Neural cell (in vitro differentiated cells): ENCODE data around the gene FNBP1L.

Experiments used
- CTCF ChIP-seq: fragments of 450-650 bp; IDR thresholded peaks from 2 replicates; pipeline ENCODE4 v1.5.1; 2014; ENCODE audit warnings: antibody characterized with exemption, mild to moderate bottlenecking, moderate library complexity; ENCODE audit not compliant: poor library complexity, severe bottlenecking
- EP300 ChIP-seq: fragments of 450-650 bp; conservative IDR thresholded peaks from 2 replicates; pipeline ENCODE4 v1.6.1; 2014; ENCODE audit warnings: antibody characterized with exemption, mild to moderate bottlenecking, moderate library complexity; ENCODE audit not compliant: poor library complexity, severe bottlenecking
- EZH2 ChIP-seq: fragments of 200-600, 300-800 bp; shearing (Covaris generic), sonication (generic); IDR thresholded peaks from 2 replicates; pipeline ENCODE4 v1.6.1; 2014; ENCODE audit warnings: antibody characterized with exemption, low read length, borderline replicate concordance, mild to moderate bottlenecking; ENCODE audit not compliant: insufficient read depth, poor library complexity, severe bottlenecking
- MXI1 ChIP-seq: fragments of 450-650 bp; conservative IDR thresholded peaks from 2 replicates; pipeline ENCODE4 v1.6.1; 2014; ENCODE audit warnings: antibody characterized with exemption, mild to moderate bottlenecking; ENCODE audit not compliant: poor library complexity, severe bottlenecking
- POLR2AphosphoS5 ChIP-seq: IDR thresholded peaks from 2 replicates; pipeline ENCODE4 v1.6.1; 2012
- RAD21 ChIP-seq: fragments of 450-650 bp; conservative IDR thresholded peaks from 2 replicates; pipeline ENCODE4 v1.6.1; 2014; ENCODE audit warnings: antibody characterized with exemption, mild to moderate bottlenecking, moderate library complexity
- REST ChIP-seq: IDR thresholded peaks from 2 replicates; pipeline ENCODE4 v1.6.1; 2012; ENCODE audit warnings: borderline replicate concordance
- SMC3 ChIP-seq: fragments of 450-650 bp; conservative IDR thresholded peaks from 2 replicates; pipeline ENCODE4 v1.6.1; 2014; ENCODE audit warnings: antibody characterized with exemption, mild to moderate bottlenecking, moderate library complexity; ENCODE audit not compliant: poor library complexity
- TAF1 ChIP-seq: IDR thresholded peaks from 2 replicates; pipeline ENCODE4 v1.6.1; 2012; ENCODE audit warnings: low read depth

DNA sequence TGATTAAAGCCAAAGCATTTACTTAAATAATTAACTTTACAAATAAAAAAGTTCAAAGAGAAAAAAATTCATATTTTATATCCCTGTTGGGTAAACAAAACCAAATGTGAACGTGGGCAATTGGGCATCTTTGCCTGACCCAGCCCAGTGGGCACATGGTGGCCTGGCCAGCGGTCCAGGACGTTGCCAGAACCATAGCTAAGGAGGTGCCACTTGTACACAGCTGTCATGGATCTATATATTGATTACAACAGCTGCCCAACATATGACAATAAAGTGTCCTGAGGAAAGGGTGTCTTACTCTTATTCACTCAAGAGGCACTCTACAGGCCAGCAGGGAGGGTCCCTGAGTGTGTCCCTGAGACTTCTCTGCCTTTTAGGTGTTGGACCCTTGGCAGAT, 155.2 kb downstream of the FNBP1L start:
- no peak for TF ChIP-seq EZH2
- no peak for TF ChIP-seq CTCF
- TF ChIP-seq TAF1: no peak
- TF ChIP-seq POLR2AphosphoS5: no peak
- no peak for TF ChIP-seq EP300
- TF ChIP-seq REST: no peak
- no peak for TF ChIP-seq RAD21
- no peak for TF ChIP-seq MXI1
- no peak for TF ChIP-seq SMC3
